ENCODE data around the gene SRD5A2. TPM values are rescaled to one million over a fixed set of nuclear protein-coding genes. Genes with fewer than 3 reads are reported as not detected.

The SRD5A2 gene
- total and polyA plus RNA-seq, 2 of the 8 experiments (the other 6 are each of a cell fraction or from before 2014, with no cell fraction given): 0.02 TPM; not detected in 1

- no peaks in the 10 kb centered on the region for H3K23me2 ChIP-seq (ENCODE audit: low read depth, low read length)
- H3K4me3 ChIP-seq (ENCODE audit: extremely low read depth in 1 of 4, insufficient read depth in 2 of 4, low read depth in 3 of 4, low read length in 4 of 4): no peak overlapping the region
- no peak overlapping the region for H3K4ac ChIP-seq (replicated peaks; ENCODE audit: insufficient read length, low read depth, low read length)
- no peaks in the 10 kb centered on the region for H3K27me3 ChIP-seq (replicated peaks in 1 of 4; ENCODE audit: control insufficient read depth in 3 of 4, extremely low read depth in 1 of 4, insufficient read depth in 3 of 4, low read length in 3 of 4)
- no peak overlapping the region for H3K14ac ChIP-seq (ENCODE audit: insufficient read length)
- no peaks in the 10 kb centered on the region for H3K79me1 ChIP-seq (ENCODE audit: low read depth, low read length)
- POLR2A ChIA-PET (ENCODE audit: partially characterized antibody): interaction anchor here (1.5 kb wide), 1 partner anchor 12 kb away, joined by 3 read pairs; the partner anchor contains the start of gene SRD5A2
- H4K20me1 ChIP-seq (replicated peaks in 1 of 2; ENCODE audit: control insufficient read depth in 1 of 2, insufficient read depth in 2 of 2, low read length in 2 of 2): no peaks in the 10 kb centered on the region
- no peak overlapping the region for H4K5ac ChIP-seq (ENCODE audit: insufficient read length, low read depth, low read length)
- no peak overlapping the region for H3K18ac ChIP-seq (ENCODE audit: extremely low read depth, low read length)
- no peaks in the 10 kb centered on the region for H3K4me1 ChIP-seq (replicated peaks in 1 of 4; ENCODE audit: control insufficient read depth in 3 of 4, insufficient read depth in 4 of 4, low read length in 3 of 4)
- no peaks in the 10 kb centered on the region for H3K36me3 ChIP-seq (ENCODE audit: control insufficient read depth in 2 of 4, insufficient read depth in 4 of 4, low read length in 3 of 4)
- no peak overlapping the region for H3K56ac ChIP-seq (replicated peaks; ENCODE audit: insufficient read length, low read depth, low read length)
- H2BK5ac ChIP-seq (ENCODE audit: low read depth, low read length): no peak overlapping the region
- no peak overlapping the region for H2AK5ac ChIP-seq (ENCODE audit: low read depth, low read length)
- H3K9ac ChIP-seq (replicated peaks in 1 of 4; ENCODE audit: extremely low read depth in 1 of 4, low read depth in 3 of 4, low read length in 3 of 4): no peak overlapping the region
- H4K91ac ChIP-seq (replicated peaks; ENCODE audit: insufficient read length, low read length): no peak overlapping the region
- CTCF ChIA-PET (ENCODE audit: partially characterized antibody): no interaction called here
- no peak for FAIRE-seq
- no peaks in the 10 kb centered on the region for H3K79me2 ChIP-seq (ENCODE audit: control insufficient read depth in 1 of 2, insufficient read depth in 2 of 2, low read length in 2 of 2)
- peaks cover 24 to 33% of the 10 kb centered on the region in 2 experiments for H3K9me3 ChIP-seq (ENCODE audit: insufficient read depth in 2 of 2, low read depth in 1 of 2, low read length in 1 of 2)
- H2AFZ ChIP-seq (ENCODE audit: low read length): no peak overlapping the region
- 82% methylated on average over 3 of the region's 3 CpGs; no CpG with 5 or more reads in 1 of the 2 experiments for WGBS, 2 experiments (ENCODE audit: extremely low coverage in 1 of 2, insufficient coverage in 1 of 2, insufficient read length in 1 of 2, insufficient replicate concordance in 2 of 2, low coverage in 1 of 2, low lambda C conversion rate in 2 of 2, missing lambda C conversion rate in 1 of 2)
- no peak overlapping the region; the same call in 1 of the 2 replicates for H2BK12ac ChIP-seq (ENCODE audit: low read depth, low read length)
- H3K23ac ChIP-seq (ENCODE audit: insufficient read length): no peak overlapping the region
- no peak overlapping the region for H2BK120ac ChIP-seq (replicated peaks; ENCODE audit: low read depth, low read length)
- H3K27ac ChIP-seq (ENCODE audit: low read depth, low read length): no peak overlapping the region
- H2BK20ac ChIP-seq (ENCODE audit: low read length): no peak overlapping the region
- no peak overlapping the region for H3K4me2 ChIP-seq (ENCODE audit: insufficient read depth in 1 of 2, low read depth in 2 of 2, low read length in 2 of 2)
- no peak for DNase-seq (ENCODE audit: low read depth in 1 of 2, low spot score in 2 of 2)
- H4K8ac ChIP-seq (ENCODE audit: extremely low read depth, insufficient read depth, low read length): no peak overlapping the region
- no peak overlapping the region for H2BK15ac ChIP-seq (ENCODE audit: low read length)
- no peak for TF ChIP-seq ZNF274 (IDR thresholded peaks at IDR 0.05; ENCODE audit: borderline replicate concordance, extremely low read depth, low read length)
- TF ChIP-seq KDM5A (IDR thresholded peaks at IDR 0.05; ENCODE audit: low read length): no peak
- TF ChIP-seq HDAC6 (IDR thresholded peaks at IDR 0.05; ENCODE audit: low read depth, low read length): no peak
- TF ChIP-seq JUND (IDR thresholded peaks at IDR 0.05; ENCODE audit: low read length): no peak
- TF ChIP-seq NANOG (IDR thresholded peaks at IDR 0.05; ENCODE audit: insufficient read depth, low read depth, low read length, poor library complexity, severe bottlenecking): no peak
- no peak for TF ChIP-seq NRF1 (IDR thresholded peaks at IDR 0.05; ENCODE audit: low read depth, low read length)
- TF ChIP-seq BRCA1 (IDR thresholded peaks at IDR 0.05; ENCODE audit: low read depth, low read length): no peak
- no peak for TF ChIP-seq CEBPB (IDR thresholded peaks at IDR 0.05; ENCODE audit: low read depth, low read length)
- no peak for TF ChIP-seq TAF1 (IDR thresholded peaks at IDR 0.05; ENCODE audit: low read depth, low read length)
- TF ChIP-seq YY1 (IDR thresholded peaks at IDR 0.05; ENCODE audit: low read depth, low read length): no peak
- no peak for TF ChIP-seq SIN3A (conservative IDR thresholded peaks at IDR 0.05 in 1 of 2, IDR thresholded peaks at IDR 0.05 in 1 of 2; ENCODE audit: low read depth in 1 of 2, low read length in 2 of 2)
- TF ChIP-seq POU5F1 (IDR thresholded peaks at IDR 0.05; ENCODE audit: low read depth, low read length): no peak
- no peak for TF ChIP-seq TAF7 (optimal IDR thresholded peaks at IDR 0.05; ENCODE audit: borderline replicate concordance, low read depth, low read length)
- TF ChIP-seq ATF3 (IDR thresholded peaks at IDR 0.05; ENCODE audit: insufficient read depth, low read depth, low read length): no peak
- TF ChIP-seq SP2 (IDR thresholded peaks at IDR 0.05; ENCODE audit: low read length): no peak
Observed at GRCh38 chr2:31567679-31568078, 13.1 kb downstream of the SRD5A2 start.

Measured in H1 (cell line).